Measurements from ENCODE around the gene ZBTB20. TPM values are rescaled to one million over a fixed set of nuclear protein-coding genes. Genes with fewer than 3 reads are reported as not detected.

ZBTB20 gene
- total and polyA plus RNA-seq, 2 donors (not counting 1 experiment from before 2014, with no cell fraction given), result 4.0 to 123 TPM

- Histone ChIP-seq H4K20me1 (ENCODE audit: control insufficient read depth, insufficient read depth, low read length, poor library complexity, severe bottlenecking) (no peaks in the 10 kb centered on the region), H3K4me1 (ENCODE audit: control insufficient read depth in 2 of 2, insufficient read depth in 2 of 2, low read length in 2 of 2) (peaks cover 0 to 6% of the 10 kb centered on the region in 2 donors), H2AFZ (ENCODE audit: insufficient read depth, low read depth, low read length, poor library complexity, severe bottlenecking) (no peak overlapping the region), H3K4me2 (replicated peaks; ENCODE audit: low read depth, low read length, poor library complexity, severe bottlenecking) (no peak overlapping the region), H3K27ac (ENCODE audit: low read length in 2 of 2) (no peak overlapping the region), H3K36me3 (replicated peaks in 1 of 2; ENCODE audit: control extremely low read depth in 1 of 2, control insufficient read depth in 1 of 2, extremely low read depth in 1 of 2, insufficient read depth in 2 of 2, low read length in 1 of 2) (no peaks in the 10 kb centered on the region), H3K79me2 (ENCODE audit: control insufficient read depth, insufficient read depth, low read length) (peaks cover 16% of the 10 kb centered on the region), H3K9ac (ENCODE audit: low read length) (no peak overlapping the region), H3K9me3 (ENCODE audit: control extremely low read depth in 1 of 3, control insufficient read depth in 2 of 3, insufficient read depth in 1 of 3, low read length in 2 of 3) (no peaks in the 10 kb centered on the region), H3K4me3 (ENCODE audit: control extremely low read depth in 1 of 5, extremely low read depth in 1 of 5, insufficient read depth in 1 of 5, low read depth in 2 of 5, low read length in 4 of 5) (no peak overlapping the region), H3K27me3 (replicated peaks in 1 of 4; ENCODE audit: control extremely low read depth in 1 of 4, control insufficient read depth in 3 of 4, insufficient read depth in 4 of 4, low read length in 3 of 4) (no peaks in the 10 kb centered on the region)
- DNase-seq (no peak), ATAC-seq (ENCODE audit: low read depth) (no peak)
- Mint-ChIP-seq H3K9me3 (ENCODE audit: insufficient read depth) (no peaks in the 10 kb centered on the region), H3K4me3 (no peak overlapping the region), H3K27me3 (no peaks in the 10 kb centered on the region), H3K27ac (no peak overlapping the region), H3K4me1 (peaks cover 41% of the 10 kb centered on the region)
- TF ChIP-seq EZH2 (IDR thresholded peaks at IDR 0.05; ENCODE audit: borderline replicate concordance, insufficient read depth, low read depth, low read length, poor library complexity, severe bottlenecking) (no peak), CTCF (IDR thresholded peaks at IDR 0.05) (no peak)
- ChIA-PET CTCF (interaction anchor here (0.8 to 12.5 kb wide), 17 partner anchors 8 to 673 kb away, joined by 3 to 203 read pairs (median 12); no protein-coding TSS in a partner anchor), POLR2A (no interaction called here)
- no CpG with 5 or more reads among the region's 3 CpGs for WGBS (ENCODE audit: insufficient coverage)
- intact Hi-C loops (cut with micrococcal nuclease), result loop anchor here (1.0 to 5.0 kb wide), 5 partner anchors 35 to 681 kb away; no protein-coding TSS in a partner anchor
These were observed 729.4 kb downstream of the ZBTB20 start for GRCh38 chr3:114417675-114418074.

DNA sequence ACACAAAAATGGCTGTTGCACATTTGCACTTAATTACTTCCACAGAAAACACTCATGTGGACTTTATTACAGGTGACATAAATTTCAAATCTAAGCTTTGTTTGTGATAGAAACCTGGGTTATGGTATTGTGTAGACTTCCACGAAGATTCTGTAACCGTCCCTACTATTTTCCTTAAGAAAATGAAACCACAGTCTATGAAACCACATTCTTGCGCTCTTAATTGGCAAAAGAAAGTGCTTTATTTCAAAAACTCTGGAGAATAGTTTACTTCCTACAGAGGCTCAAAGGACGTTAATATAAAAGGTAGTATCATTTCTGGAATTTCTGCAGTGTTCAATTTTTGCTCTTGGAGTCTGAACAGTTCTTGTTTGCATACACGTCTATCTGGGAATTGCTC is 729.8 kb downstream of the ZBTB20 start:
- CTCF ChIA-PET, result interaction anchor here (0.8 to 12.5 kb wide), 7 partner anchors 8 to 265 kb away, joined by 4 to 203 read pairs (median 18); no protein-coding TSS in a partner anchor
- peaks cover 16% of the 10 kb centered on the region for H3K79me2 ChIP-seq (ENCODE audit: control insufficient read depth, insufficient read depth, low read length)
- 100% methylated on average over 1 of the region's 5 CpGs for WGBS (ENCODE audit: insufficient coverage)

More for the DNA sequence above, 729.8 kb downstream of the ZBTB20 start:
- Mint-ChIP-seq H3K4me1 (peaks cover 45% of the 10 kb centered on the region), H3K27ac (no peak overlapping the region), H3K9me3 (ENCODE audit: insufficient read depth) (no peaks in the 10 kb centered on the region), H3K4me3 (no peak overlapping the region), H3K27me3 (no peaks in the 10 kb centered on the region)
- intact Hi-C loops (cut with micrococcal nuclease), result loop anchor here (5.0 kb wide), 1 partner anchor 35 kb away; no protein-coding TSS in a partner anchor
- no peak overlapping the region for H3K9ac ChIP-seq (ENCODE audit: low read length)
- peaks cover 0 to 6% of the 10 kb centered on the region in 2 donors for H3K4me1 ChIP-seq (ENCODE audit: control insufficient read depth in 2 of 2, insufficient read depth in 2 of 2, low read length in 2 of 2)
- TF ChIP-seq CTCF (IDR thresholded peaks at IDR 0.05) (no peak), EZH2 (IDR thresholded peaks at IDR 0.05; ENCODE audit: borderline replicate concordance, insufficient read depth, low read depth, low read length, poor library complexity, severe bottlenecking) (no peak)
- H3K36me3 ChIP-seq (replicated peaks in 1 of 2; ENCODE audit: control extremely low read depth in 1 of 2, control insufficient read depth in 1 of 2, extremely low read depth in 1 of 2, insufficient read depth in 2 of 2, low read length in 1 of 2), result no peaks in the 10 kb centered on the region
- DNase-seq (no peak), ATAC-seq (ENCODE audit: low read depth) (no peak)
- H3K27ac ChIP-seq (ENCODE audit: low read length in 2 of 2), result no peak overlapping the region
- no peak overlapping the region for H2AFZ ChIP-seq (ENCODE audit: insufficient read depth, low read depth, low read length, poor library complexity, severe bottlenecking)
- H3K4me2 ChIP-seq (replicated peaks; ENCODE audit: low read depth, low read length, poor library complexity, severe bottlenecking), result no peak overlapping the region
- POLR2A ChIA-PET, result no interaction called here
- H4K20me1 ChIP-seq (ENCODE audit: control insufficient read depth, insufficient read depth, low read length, poor library complexity, severe bottlenecking), result no peaks in the 10 kb centered on the region
- H3K4me3 ChIP-seq (ENCODE audit: control extremely low read depth in 1 of 5, extremely low read depth in 1 of 5, insufficient read depth in 1 of 5, low read depth in 2 of 5, low read length in 4 of 5), result no peak overlapping the region
- no peaks in the 10 kb centered on the region for H3K9me3 ChIP-seq (ENCODE audit: control extremely low read depth in 1 of 3, control insufficient read depth in 2 of 3, insufficient read depth in 1 of 3, low read length in 2 of 3)
- no peaks in the 10 kb centered on the region for H3K27me3 ChIP-seq (replicated peaks in 1 of 4; ENCODE audit: control extremely low read depth in 1 of 4, control insufficient read depth in 3 of 4, insufficient read depth in 4 of 4, low read length in 3 of 4)

Data from B cell (primary cell).